OCI-LY7 (cell line): ENCODE data around the gene ZMIZ1. TPM values are rescaled to one million over a fixed set of nuclear protein-coding genes. Genes with fewer than 3 reads are reported as not detected.

Experiments
- BruUV-seq: library from RNA; stranded (reverse); fragments of 400-500 nt; replicated peaks from 2 replicates; lab custom pipeline; 2021; lab: Mats Ljungman, UMichigan
- CTCF ChIA-PET: fragments of 300-600 bp; sonication (Branson Sonifier 250); formaldehyde crosslinking; loops from one replicate; lab custom pipeline; 2022; ENCODE audit warnings: antibody characterized with exemption; ENCODE audit not compliant: unreplicated experiment; lab: Charles Lee
- POLR2A ChIA-PET: fragments of 300-600 bp; sonication (Branson Sonifier 250); formaldehyde crosslinking; loops from one replicate; lab custom pipeline; 2022; ENCODE audit warnings: antibody characterized with exemption; lab: Charles Lee
- DNase-seq: peaks from one replicate; pipeline ENCODE4 v3.0.0-alpha.2; 2015; ENCODE audit warnings: low spot score
- H2AFZ ChIP-seq: fragments of 200-600 bp; sonication (generic), shearing (Covaris generic); 2 replicates; pipeline ENCODE4 v1.6.1; 2014; ENCODE audit warnings: mild to moderate bottlenecking, antibody characterized with exemption, low read length, moderate library complexity
- H3K27ac ChIP-seq: fragments of 200-600 bp; sonication (generic); 2 replicates; pipeline ENCODE4 v1.5.1; 2014; ENCODE audit warnings: mixed run types, low read depth, mild to moderate bottlenecking, moderate library complexity, low read length, inconsistent platforms; ENCODE audit not compliant: poor library complexity, severe bottlenecking
- H3K36me3 ChIP-seq: fragments of 200-600 bp; sonication (generic); 2 replicates; pipeline ENCODE4 v1.6.1; 2014; ENCODE audit warnings: mild to moderate bottlenecking, antibody characterized with exemption, low read length, moderate library complexity, mixed read lengths; ENCODE audit not compliant: insufficient read depth
- H3K4me1 ChIP-seq: fragments of 200-600 bp; sonication (generic); 2 replicates; pipeline ENCODE4 v1.5.1; 2014; ENCODE audit warnings: mild to moderate bottlenecking, low read length; ENCODE audit not compliant: insufficient read depth, poor library complexity, severe bottlenecking
- H3K4me2 ChIP-seq: fragments of 200-600 bp; sonication (generic); 2 replicates; pipeline ENCODE4 v1.6.1; 2014; ENCODE audit warnings: mild to moderate bottlenecking, low read length
- H3K4me3 ChIP-seq: fragments of 200-600 bp; sonication (generic); 2 replicates; pipeline ENCODE4 v1.5.1; 2014; ENCODE audit warnings: mild to moderate bottlenecking, low read depth, low read length; ENCODE audit not compliant: poor library complexity, severe bottlenecking
- H3K79me2 ChIP-seq: fragments of 200-600 bp; sonication (generic); 2 replicates; pipeline ENCODE4 v1.6.1; 2016; ENCODE audit warnings: low read depth, mild to moderate bottlenecking, low read length, moderate library complexity, mixed read lengths; ENCODE audit not compliant: insufficient read depth
- H3K9me2 ChIP-seq: fragments of 200-600 bp; sonication (generic); 2 replicates; pipeline ENCODE4 v1.6.1; 2016; ENCODE audit warnings: mild to moderate bottlenecking, low read length, mixed read lengths; ENCODE audit not compliant: insufficient read depth
- H3K9me3 ChIP-seq: fragments of 200-600 bp; sonication (generic); 2 replicates; pipeline ENCODE4 v1.6.1; 2014; ENCODE audit warnings: mild to moderate bottlenecking, mixed run types, low read length, mixed read lengths
- H4K20me1 ChIP-seq: fragments of 200-600 bp; sonication (generic); 2 replicates; pipeline ENCODE4 v1.6.1; 2014; ENCODE audit warnings: mild to moderate bottlenecking, antibody characterized with exemption, low read length, moderate library complexity, mixed read lengths; ENCODE audit not compliant: insufficient read depth
- EZH2phosphoT487 ChIP-seq: fragments of 200-600 bp; sonication (generic); IDR thresholded peaks from 2 replicates; pipeline ENCODE4 v1.6.1; 2018; ENCODE audit warnings: low read depth, borderline replicate concordance, mild to moderate bottlenecking, mixed run types, antibody characterized with exemption, low read length, moderate library complexity, mixed read lengths
- intact Hi-C: fragments of 100-400 bp; cut with micrococcal nuclease; formaldehyde crosslinking; loops from one replicate; pipeline ENCODE4 v1.10.0; 2022; ENCODE audit not compliant: unreplicated experiment
- total RNA-seq, 2 experiments: library from RNA; depleted of rRNA in 1 of 2; stranded (reverse); fragments of >200 nt in 1 of 2; shearing (Covaris generic) in 1 of 2; gene quantifications; 2 replicates each; pipeline ENCODE4 v1.2.3, GENCODE V29; 2014 to 2022
- TF ChIP-seq, protein P1 (sequence below): fragments of 200-600 bp; sonication (generic); conservative IDR thresholded peaks from 2 replicates; pipeline ENCODE4 v1.5.1; 2014; ENCODE audit warnings: mild to moderate bottlenecking, antibody characterized with exemption, low read length, moderate library complexity, mixed read lengths

Gene ZMIZ1
- total RNA-seq, 2 experiments from 2014 or later: 20.4 to 66.9 TPM

DNA sequence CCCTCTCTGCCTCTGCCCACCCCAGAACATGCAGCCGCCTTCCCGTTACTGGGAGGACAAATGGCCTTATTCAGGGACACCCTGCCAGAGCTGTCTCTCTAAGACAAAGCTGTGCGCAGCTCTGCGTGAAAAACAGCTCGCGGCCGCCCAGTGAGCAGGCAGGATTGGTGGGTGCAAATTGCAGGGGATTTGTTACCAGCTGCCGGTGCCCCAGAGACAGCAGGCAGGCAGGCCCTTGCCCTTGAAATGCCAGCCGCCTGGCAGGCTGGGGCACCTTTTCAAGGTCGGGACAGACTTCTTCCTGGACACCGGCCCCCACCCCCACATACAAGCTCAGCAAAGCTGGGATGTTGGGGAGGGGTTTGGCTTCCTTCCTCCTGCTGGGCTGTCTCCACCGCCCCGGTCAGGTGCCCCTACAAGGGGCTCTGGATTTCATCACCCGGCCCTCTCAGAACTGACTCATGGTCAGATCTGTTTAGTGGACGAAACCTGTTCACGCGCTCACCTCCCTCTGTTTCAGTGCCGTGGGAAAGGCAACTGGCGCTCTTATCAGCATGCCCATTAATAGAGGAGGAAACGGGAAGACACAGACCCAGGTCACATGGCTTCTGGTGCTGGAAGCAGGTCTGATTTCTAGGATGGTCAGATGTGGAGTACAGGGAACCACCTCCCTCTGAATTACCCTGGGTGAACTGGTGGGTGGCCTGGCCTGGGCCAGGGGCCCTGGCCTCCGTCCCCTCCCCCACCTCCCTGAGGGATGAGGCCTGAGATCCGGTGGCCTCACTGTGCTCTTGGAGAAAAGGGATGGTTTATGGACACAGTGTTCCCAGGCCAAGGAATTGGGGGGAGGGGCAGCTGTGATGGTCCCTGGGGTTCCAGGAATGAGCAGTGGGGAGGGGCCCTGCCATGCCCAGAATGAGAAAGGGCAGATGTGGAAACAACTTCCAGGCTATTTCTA is 154.6 kb downstream of the ZMIZ1 start:
- no peak overlapping the region for H3K4me2 ChIP-seq
- ChIA-PET POLR2A (no interaction called here), CTCF (no interaction called here)
- H3K4me3 ChIP-seq: no peak overlapping the region
- no TSS peak for BruUV-seq
- TF ChIP-seq, protein P1, sequence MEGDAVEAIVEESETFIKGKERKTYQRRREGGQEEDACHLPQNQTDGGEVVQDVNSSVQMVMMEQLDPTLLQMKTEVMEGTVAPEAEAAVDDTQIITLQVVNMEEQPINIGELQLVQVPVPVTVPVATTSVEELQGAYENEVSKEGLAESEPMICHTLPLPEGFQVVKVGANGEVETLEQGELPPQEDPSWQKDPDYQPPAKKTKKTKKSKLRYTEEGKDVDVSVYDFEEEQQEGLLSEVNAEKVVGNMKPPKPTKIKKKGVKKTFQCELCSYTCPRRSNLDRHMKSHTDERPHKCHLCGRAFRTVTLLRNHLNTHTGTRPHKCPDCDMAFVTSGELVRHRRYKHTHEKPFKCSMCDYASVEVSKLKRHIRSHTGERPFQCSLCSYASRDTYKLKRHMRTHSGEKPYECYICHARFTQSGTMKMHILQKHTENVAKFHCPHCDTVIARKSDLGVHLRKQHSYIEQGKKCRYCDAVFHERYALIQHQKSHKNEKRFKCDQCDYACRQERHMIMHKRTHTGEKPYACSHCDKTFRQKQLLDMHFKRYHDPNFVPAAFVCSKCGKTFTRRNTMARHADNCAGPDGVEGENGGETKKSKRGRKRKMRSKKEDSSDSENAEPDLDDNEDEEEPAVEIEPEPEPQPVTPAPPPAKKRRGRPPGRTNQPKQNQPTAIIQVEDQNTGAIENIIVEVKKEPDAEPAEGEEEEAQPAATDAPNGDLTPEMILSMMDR: no peak
- TF ChIP-seq EZH2phosphoT487: no peak
- intact Hi-C loops: no loop called here
- no peaks in the 10 kb centered on the region for H3K36me3 ChIP-seq
- peaks cover 2% of the 10 kb centered on the region for H3K4me1 ChIP-seq
- no peak overlapping the region for H3K27ac ChIP-seq
- no peak for DNase-seq
- H2AFZ ChIP-seq: no peak overlapping the region
- H4K20me1 ChIP-seq: no peaks in the 10 kb centered on the region
- H3K9me2 ChIP-seq: no peaks in the 10 kb centered on the region
- no peaks in the 10 kb centered on the region for H3K79me2 ChIP-seq
- no peaks in the 10 kb centered on the region for H3K9me3 ChIP-seq

DNA sequence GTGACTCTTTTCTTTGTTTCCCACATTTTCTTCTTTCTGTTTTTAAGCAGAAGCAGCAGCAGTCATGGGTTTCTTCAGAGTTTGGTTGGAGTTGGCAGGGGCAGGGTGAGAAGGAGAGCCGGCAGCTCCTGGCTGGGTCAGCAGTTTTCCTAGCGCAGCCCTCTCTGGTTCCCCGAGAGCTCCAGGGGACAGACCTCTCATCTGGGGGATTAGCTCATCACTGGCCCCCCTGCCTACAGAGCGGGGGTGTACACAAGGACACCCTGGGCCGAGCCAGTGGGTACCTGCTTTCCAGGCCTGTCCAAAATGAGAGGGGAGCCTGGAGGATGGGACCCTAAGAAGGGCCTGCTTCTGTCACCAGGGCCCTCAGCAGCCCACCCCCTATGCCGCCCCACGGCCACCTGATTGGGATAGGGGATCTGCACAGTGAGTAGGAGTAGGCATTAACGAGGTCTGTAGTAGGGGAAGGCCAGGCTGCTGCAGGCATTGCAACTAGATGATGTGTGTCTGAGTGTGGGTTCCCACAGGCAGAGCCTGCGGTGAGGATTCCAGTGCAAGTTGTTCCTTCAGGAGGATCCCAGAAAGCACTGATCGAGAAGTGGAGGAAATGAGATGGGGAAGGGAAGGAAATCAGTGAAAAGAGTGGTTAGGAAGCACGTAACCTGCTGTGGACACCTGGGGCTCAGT is 155.6 kb downstream of the ZMIZ1 start:
- Histone ChIP-seq H3K4me1 (peaks cover 13% of the 10 kb centered on the region), H2AFZ (no peak overlapping the region), H3K4me2 (no peak overlapping the region), H3K27ac (no peak overlapping the region), H3K36me3 (no peaks in the 10 kb centered on the region), H3K4me3 (no peak overlapping the region), H3K79me2 (no peaks in the 10 kb centered on the region), H4K20me1 (no peaks in the 10 kb centered on the region), H3K9me2 (no peaks in the 10 kb centered on the region), H3K9me3 (no peaks in the 10 kb centered on the region)
- TF ChIP-seq, protein P1: no peak
- no peak for TF ChIP-seq EZH2phosphoT487
- CTCF ChIA-PET: no interaction called here
- DNase-seq: no peak
- POLR2A ChIA-PET: no interaction called here
- intact Hi-C loops: no loop called here
- no TSS peak for BruUV-seq

DNA sequence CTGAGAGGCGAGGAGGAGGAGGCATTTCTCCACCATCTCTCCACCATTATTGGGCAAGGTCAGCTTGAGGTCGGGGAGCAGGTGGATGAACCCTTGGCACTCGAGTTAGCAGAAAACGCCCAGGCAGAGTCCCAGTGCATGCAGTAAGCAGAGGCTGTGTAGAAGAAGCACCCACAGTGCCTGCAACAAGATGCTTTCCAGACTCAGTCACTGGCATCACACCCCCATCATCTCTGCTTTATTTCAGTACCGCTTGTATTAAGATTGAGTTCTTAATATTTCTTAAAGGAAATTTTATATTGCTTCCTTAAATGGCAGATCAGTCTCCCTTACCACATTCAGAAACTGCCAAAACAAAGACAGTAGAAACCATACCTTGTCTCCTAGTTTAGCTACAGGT is 156.2 kb downstream of the ZMIZ1 start:
- no TSS peak for BruUV-seq
- no peak overlapping the region for H3K4me3 ChIP-seq
- H3K9me2 ChIP-seq: no peaks in the 10 kb centered on the region
- no peaks in the 10 kb centered on the region for H3K9me3 ChIP-seq
- ChIA-PET CTCF (no interaction called here), POLR2A (no interaction called here)
- no peaks in the 10 kb centered on the region for H3K36me3 ChIP-seq
- H3K27ac ChIP-seq: no peak overlapping the region
- DNase-seq: no peak
- H3K4me1 ChIP-seq: peaks cover 18% of the 10 kb centered on the region
- TF ChIP-seq EZH2phosphoT487: no peak
- TF ChIP-seq, protein P1: no peak
- intact Hi-C loops: no loop called here
- no peaks in the 10 kb centered on the region for H4K20me1 ChIP-seq
- no peaks in the 10 kb centered on the region for H3K79me2 ChIP-seq
- H3K4me2 ChIP-seq: no peak overlapping the region
- H2AFZ ChIP-seq: no peak overlapping the region
